GM12872 (cell line): ENCODE measurements around the gene OVOL1.

Experiments used
- TF ChIP-seq, protein P1 (sequence below): IDR thresholded peaks from 3 replicates; pipeline ENCODE4 v1.5.1; 2011; ENCODE audit warnings: low read depth, mild to moderate bottlenecking, low read length, moderate library complexity; ENCODE audit not compliant: insufficient read depth

OVOL1 gene

GRCh38 chr11:65785319-65786007 is 1.4 kb upstream of the OVOL1 start:
- TF ChIP-seq, protein P1, sequence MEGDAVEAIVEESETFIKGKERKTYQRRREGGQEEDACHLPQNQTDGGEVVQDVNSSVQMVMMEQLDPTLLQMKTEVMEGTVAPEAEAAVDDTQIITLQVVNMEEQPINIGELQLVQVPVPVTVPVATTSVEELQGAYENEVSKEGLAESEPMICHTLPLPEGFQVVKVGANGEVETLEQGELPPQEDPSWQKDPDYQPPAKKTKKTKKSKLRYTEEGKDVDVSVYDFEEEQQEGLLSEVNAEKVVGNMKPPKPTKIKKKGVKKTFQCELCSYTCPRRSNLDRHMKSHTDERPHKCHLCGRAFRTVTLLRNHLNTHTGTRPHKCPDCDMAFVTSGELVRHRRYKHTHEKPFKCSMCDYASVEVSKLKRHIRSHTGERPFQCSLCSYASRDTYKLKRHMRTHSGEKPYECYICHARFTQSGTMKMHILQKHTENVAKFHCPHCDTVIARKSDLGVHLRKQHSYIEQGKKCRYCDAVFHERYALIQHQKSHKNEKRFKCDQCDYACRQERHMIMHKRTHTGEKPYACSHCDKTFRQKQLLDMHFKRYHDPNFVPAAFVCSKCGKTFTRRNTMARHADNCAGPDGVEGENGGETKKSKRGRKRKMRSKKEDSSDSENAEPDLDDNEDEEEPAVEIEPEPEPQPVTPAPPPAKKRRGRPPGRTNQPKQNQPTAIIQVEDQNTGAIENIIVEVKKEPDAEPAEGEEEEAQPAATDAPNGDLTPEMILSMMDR, result no peak

DNA sequence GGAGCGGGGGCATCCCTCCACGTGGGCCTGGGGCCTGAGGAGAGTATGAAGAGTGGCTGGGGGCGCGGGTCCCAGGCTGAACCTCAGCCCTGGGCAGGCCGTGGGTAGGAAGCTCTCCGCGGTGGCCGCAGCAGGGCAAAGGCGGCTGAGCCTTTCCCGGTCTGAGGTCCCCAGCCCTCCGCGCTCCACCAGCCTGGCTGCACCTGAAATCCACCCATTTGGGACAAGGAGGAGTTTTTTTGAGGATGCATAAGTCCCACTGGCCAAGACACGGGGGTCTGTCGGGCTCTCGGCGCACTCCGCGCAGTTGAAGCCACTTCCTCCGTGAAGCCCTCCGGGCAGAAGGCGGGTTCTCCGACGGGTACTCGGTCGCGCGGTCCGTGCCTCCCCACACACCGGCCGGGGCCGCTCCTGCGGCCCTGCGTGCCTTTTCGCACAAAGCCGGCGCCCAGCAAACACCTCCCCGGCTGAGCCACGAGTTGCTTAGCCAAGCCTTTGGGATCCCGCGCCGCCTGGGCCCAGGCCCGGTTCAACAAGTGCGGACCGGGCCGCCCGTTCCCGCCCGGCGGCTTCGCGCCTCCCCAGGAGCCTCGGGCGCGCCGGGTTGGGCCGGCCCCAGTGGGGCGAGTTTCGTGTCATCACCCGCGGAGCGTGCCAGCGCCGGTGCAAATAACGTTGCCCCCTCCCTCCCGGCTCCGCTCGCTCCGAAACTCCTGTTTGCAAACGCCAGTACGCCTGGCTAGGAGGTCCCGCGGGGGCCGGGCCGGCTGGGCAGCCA is 666 bp upstream of the OVOL1 start:
- TF ChIP-seq, protein P1, result no peak

DNA sequence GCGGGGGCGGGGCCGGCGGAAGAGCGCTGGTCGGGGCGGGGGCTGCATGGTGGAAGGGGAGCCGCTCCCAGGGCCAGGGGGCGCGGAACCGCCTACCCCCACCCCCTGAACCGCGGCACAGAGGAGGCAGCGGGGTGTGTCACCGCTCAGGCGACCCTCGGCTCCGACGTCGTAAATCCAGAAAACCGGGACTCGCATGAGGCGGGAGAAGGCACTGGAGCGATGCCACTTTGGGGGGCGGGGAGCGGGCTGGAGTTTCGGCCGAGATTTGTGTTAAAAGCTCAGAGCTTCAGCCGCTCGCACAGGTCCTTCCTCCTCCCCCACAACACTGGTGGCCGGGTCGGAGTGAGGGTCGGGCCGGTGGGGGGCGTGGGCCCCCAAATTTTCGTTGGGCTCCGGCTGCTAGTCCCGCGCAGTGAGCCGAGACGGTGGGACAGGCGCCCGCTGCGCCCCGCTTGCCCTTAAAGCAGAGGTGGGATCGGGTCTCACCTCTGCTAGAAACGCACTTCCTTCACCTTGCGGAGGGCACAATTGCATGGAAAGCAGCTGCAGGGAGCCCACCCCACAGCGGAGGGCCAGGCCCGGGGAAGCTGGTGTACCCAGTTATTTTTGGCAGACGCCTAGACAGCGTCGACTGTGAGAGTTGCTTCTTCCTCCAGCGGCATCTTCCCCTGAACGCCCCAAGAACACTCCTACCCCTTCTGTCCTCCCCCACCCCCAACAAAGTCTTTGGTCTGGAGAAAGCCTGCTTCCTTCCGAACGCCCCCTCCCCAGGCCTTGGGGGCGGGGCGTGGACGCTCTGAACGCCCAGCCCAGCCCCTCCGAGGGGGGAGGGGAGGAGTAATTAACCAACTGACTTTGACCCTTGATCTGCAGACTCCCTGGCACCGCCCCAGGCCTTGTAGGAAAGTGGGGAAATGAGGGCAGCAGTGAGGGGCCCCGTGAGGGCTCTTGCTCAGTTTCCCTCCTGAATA is 1.1 kb downstream of the OVOL1 start:
- TF ChIP-seq, protein P1, result no peak

DNA sequence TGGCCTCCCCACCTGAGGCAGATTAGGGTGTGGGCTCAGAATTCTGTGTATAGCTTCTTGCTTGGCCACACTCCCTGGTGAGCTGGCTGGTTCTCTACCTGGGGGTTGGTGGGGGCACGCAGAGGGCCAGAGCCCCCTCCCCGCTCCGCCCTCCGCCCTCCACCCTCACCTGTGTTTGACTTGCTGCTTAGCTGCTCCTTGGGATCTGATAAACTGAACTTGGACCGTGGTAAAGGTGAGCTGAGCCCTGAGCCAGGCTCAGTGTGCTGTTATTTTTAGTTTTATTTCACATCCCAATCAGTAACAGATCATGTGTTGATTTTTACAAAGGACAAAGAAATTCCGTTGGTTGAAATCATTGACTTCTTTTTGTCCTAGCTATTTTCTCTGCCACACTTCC is 2.0 kb downstream of the OVOL1 start:
- TF ChIP-seq, protein P1, result no peak

DNA sequence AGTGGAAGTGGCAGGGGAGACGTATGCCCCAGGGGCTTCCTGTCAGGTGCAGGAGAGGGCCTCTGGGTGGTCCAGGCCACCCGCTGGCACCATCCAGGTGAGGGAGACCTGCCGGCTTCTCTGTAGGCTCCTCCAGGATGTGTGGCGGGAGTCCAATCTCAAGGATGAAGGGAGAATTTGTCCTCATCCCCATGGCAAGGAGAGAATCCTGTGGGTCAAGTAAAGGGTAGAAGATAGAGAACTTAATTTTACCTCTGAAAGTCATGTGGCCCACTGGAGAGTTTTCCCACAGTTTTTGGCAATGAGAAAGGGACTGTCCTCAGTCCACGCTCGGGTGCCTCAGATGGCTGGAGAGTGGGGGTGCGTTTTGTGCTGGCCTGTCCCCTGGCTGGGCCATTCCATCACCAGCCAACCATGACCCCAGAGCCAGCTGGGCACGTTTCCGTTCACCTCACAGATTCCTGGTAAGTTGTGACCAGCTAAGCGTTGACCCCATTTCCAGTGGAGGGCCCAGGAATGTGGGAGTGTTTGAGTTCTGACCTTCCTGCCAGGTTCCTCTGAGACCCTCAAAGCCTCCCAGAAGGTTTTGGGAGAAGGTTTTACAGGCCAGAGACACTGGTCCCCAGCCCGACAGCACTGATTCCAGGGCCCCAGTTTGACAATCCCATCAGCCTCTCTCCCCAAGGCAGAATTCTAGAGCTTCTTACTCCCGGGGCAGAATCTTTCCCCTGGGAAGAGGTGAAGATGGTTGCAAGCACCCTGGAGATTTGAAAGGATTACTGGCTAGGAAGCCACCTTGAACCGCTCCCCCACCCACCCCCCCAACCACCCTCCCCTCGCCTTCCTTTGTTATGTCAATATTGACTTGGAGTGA is 2.6 kb downstream of the OVOL1 start:
- TF ChIP-seq, protein P1, result no peak

DNA sequence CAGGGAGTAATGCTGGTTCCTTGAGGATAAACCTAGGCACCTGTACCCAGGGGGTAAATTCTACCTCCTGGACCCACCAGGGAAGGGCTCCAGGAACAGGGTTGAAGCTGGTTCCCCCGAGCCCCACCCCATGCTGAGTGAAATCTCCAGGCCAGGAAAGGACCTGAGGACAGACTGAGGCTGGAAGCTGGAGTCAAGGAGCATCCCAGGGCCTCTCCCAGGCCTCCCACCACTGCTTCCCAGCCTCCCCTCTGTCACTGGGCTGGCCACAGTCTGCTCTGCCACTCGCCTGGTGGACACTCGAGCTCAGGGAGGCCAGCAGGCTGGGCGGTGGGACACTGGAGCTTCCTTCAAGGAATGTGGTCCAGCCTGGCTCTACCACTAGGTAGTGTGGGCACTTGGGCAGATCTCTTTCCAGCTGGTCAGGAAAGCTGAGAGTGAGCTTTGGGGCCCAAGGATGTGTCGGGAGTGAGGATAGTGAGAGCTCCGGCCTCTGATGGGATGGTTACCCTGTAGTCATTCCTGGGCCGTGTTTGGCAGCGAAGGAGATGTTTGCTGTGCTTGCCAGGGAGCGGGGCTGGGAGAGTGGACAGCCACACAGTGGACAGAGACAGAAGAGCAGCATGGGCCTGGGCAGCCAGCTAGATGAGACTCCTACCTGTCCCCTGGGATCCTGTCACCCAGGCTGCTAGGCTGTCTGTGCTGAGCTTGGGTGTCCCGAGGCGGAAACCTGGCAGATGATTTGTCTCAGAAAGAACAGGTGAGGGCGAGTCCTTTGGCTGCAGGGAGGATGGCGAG is 3.4 kb downstream of the OVOL1 start:
- TF ChIP-seq, protein P1, result no peak
